HG02870 (cell line): ENCODE data around the gene ZNF407.
"Not testable (repeated sequence)": the region's sequence is repeated elsewhere in the genome, so short reads cannot be mapped to it uniquely, and the experiment has no call there.

ENCODE experiments used
- ATAC-seq: cut with Tn5 transposase; IDR thresholded peaks from one replicate; pipeline ENCODE4 v1.9.1; 2021; ENCODE audit warnings: mild to moderate bottlenecking, moderate library complexity; ENCODE audit not compliant: unreplicated experiment

ZNF407 gene

DNA sequence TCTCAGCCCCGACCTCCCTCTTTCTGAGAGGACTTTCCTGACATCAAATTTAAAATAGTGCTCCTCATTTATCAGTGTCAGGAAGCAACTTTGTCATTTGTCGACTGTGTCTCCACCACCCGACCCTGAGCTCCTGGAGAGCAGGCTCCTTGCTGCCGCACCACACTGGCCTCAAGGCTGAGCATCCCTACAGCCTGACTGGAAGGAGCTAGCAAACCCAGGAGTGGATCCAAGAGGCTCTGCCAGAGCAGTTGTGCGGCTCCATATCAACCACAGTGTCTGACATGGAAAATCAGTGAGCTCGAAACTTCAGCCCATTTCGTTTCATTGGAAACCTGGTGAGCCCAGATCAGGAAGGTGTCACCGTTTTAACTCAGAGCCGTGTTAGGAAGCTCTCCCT lies 486.1 kb downstream of the ZNF407 start:
- no peak for ATAC-seq

DNA sequence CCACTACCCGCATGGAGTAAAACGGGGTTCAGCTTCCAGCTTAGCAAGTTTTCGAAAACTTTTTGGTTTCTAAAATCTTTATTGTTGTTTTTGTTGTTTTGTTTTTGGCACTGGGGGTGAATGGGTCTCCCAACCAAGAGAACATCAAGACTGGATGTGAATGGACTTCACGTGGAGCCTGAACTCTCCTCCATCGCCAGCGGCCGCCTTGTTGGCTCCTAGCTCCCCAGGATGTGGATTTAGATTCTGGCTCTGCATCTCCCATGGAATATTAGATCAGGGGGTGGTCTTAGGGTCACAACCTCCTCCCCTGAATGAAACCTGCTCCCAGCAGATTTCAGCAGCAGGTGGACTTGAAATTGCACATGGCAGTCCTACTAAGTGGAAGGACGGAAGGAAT lies 488.0 kb downstream of the ZNF407 start:
- ATAC-seq: not testable (repeated sequence)

DNA sequence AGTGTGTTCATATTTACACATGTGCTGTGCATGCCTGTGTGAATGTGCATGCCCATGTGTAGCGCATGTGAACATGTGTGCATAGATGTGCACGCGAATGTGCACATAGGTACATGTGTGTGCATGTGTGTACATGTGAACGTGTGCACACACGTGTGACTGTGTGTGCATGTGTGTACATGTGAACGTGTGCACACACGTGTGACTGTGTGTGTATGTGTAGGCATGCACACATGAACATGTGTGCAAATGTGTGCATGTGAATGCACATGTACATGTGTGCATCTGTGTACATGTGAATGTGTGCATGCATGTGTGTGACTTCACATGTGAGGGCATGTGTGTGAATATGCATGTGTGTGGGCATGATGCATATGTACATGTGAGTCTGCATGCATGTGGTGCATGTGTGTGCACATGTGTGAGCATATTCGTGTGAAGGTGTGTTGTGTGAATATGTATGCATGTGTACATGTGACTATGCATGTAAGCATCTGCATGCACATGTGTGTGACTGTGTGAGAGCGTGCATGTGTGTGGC lies 488.9 kb downstream of the ZNF407 start:
- ATAC-seq: no peak

DNA sequence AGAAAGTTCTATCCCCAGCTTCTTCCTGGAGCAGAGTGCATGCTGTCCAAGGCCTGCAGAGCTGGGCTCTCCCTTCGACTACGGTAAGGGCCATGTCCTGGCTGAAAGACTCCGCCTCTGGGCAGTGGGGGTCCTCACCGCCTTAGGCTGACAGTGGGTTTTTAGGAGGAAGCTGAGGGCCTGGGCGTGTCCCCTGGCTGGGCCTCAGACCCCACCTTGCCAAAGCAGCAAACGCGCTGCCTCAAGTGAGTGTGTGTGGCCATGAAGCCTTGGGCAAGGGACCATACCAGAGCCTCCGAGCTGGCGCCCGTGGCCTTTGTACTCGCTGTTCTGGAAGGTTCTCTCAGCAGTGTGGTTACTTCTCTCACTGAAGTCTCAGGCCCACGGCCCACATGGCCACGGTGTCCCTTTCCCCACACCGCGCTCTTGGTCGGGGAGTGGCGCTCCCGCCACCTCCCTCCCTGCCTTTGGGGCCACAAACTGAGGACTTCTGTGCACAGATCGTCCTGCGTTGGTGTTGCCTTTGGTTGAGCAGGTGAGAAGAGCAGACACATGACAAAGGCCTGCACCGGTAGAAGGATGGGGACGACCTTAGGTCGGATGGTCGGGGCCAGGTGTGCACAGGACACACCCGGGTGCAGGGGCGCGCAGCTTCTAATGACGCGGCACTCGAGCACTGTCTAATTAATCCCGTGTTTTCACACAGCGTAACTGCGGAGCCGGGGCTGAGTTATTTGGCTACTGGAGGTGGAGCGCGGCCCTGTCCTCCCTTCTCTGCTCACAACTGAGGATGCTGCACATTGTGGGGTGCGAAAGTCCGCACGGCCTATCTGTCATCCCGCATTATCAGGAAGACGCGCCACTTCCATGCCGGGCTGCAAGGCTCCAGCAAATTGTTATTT lies 489.7 kb downstream of the ZNF407 start:
- no peak for ATAC-seq

DNA sequence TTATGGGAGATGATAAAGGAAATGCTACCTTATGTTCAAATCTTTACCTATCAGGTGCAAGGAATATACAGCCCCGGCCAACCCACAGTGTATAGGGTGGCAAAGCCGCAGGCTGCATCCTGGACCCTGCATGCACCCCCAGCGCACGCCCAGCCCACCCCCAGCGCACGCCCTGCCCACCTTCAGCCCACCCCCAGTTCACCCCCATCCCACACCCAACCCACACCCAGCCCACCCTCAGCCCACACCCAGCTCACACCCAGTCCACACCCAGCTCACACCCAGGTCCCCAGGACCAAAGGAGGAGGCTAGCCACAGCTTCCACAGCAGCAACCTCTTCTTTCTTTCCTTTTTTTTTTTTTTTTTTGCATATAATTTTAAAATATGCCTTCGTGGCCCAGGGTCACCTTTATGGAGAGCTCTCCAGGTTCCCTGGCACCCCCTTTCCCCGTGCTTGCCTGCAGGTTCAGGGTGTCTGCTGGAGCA lies 490.4 kb downstream of the ZNF407 start:
- ATAC-seq: no peak

DNA sequence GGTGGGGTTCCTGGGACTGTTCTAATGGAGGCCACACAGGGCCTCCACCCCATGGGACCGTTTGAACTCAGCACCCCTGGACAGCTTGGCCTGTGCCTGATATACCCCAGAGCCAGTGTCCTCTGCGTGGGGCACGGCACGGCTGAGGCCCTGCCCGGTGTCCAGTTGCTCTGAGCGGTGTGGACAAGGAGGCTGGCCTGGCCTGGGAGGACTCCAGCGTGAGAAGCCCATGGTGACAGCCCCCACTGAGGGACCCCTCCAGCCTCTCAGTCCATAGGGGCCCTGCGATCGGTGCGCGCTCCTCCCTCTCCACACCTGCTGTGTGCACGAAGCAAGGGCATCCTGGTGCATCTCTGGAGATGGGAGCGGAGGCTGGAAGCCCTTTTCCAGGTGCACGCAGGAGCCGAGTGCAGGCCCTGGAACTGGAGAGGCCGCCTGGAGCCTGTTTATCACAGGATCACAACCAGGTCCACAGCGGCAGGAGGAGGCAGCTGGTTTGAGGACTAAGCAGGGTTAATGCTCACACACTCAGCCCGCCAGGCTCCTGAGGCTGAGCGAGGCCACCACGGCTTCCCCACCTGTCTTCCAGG lies 491.0 kb downstream of the ZNF407 start:
- no peak for ATAC-seq

DNA sequence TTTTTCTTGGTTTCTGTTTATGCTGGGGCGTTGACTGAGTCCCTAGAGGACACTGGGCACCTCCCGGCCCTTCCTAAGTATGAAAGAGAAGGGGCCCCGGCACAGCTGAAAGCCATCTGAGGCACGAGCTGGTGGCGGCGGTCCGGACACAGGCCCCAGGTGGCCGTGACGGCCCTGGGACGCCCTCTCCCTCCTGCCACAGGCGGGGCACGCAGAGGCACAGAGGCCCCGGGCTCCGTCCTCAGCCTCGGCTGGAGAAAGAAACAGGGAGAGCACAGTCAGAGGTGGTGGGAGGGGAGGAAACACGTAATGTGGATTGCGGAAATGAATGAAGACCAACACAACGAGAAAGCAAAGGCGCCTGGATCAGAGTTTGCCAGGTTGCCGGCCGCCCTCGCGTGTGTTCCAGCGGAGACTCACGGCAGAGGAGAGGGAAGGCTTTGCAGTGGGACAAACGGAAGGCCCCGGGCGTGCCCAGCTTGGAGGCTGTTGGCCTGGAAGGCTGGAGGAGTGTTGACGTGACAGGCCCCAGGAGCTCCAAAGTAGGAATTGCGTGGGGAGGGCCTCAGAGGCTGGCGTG lies 492.2 kb downstream of the ZNF407 start:
- no peak for ATAC-seq

DNA sequence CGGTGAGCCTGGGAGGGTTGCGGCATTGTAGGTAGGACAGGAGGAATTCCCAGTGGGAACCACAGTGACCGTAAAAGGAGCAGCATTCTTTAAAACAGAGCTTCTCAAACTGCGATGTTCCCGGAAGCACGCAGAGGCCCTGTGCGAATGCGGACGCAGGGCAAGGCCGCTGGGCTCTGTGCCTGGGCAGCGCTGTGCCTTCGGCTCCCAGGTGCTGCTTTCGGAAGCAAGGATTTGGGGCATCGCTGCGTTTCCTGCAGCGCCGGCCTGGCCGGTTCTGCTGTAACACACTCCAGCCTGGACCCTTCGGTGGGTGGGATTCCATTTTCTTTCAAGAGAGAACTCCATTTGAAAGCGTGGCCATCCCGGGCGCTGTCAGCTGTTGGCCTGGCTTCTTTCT lies 492.7 kb downstream of the ZNF407 start:
- no peak for ATAC-seq

DNA sequence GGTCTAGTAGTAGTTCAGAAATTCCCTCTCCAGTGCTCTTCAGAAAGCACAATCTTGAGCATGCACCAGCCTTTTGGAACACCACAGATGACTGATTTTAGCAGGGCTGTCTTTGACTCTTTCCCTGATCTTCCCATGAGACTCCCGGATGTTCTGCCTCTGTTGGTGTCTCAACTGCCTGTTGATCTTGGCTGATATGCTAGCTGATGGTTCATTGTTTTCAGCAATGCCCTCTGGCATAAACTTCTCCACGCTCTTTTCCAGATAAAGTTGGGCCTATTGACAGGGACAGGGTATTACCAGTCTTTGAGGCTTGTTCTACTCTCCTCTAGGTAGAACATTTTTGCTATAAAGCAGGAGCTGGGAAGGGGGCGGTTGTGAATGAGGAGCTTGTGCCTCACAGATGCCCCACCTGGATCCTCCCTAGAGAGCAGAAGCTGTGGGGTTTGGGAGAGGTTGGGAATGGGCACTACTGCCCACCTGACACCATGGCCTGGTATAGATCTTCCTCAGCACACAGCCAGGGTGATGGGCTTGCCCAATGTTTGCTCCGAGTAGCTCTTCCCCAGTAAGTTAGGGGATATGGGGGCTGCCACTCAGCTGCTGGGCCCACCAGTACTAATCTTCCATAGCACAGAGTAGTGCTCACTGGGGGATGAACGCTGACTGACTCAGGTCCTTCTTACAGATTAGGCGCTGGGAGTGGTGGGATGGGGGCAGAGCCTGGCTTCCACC lies 500.0 kb downstream of the ZNF407 start:
- ATAC-seq: no peak

DNA sequence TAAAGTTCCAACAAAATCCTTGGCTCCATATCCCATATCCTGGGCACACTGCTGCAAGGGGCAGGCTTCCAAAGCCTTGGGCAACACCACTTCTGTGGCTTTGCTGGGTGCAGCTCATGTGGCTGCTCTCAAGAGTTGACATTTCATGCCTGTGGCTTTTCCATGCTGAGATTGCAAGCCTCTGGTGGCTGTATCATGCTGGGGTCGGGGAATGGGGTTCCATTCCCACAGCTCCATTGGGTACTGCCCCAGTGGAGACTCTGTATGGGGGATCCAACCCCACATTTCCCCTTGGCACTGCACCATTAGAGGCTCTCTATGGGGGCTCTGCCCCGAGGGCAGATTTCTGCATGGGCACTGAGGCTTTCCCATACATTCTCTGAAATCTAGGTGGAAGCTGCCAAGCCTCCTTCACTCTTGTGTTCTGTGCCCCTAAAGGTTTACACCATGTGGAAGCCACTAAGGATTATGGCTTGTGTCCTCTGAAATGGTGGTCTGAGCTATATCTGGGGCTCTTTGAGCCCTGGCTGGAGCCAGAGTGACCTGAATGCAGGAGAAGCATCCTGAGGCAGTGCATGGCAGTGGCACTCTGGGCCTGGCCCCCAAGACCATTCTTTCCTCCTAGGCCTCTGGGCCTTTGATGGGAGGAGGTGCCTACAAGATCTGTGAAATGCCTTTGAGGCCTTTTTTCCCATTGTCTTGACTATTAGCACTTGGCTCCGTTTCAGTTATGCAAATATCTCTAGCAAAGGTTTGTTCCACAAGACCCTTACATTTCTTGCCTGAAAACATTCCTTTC lies 503.4 kb downstream of the ZNF407 start:
- no peak for ATAC-seq

DNA sequence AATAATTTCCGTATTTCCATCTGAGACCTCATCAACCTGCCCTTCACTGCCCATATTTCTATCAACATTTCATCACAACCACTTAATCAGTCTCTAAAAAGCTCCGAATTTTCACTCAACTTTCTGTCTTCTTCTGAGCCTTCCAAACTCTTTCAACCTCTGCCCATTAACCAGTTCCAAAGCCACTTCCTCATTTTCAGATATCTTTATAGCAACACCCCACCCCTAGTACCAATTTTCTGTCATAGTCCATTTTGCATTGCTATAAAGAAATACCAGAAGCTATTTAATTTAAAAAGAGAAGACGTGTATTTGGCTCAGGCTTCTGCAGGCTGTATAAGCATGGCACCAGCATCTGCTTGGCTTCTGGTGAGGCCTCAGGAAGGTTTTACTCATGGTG lies 504.2 kb downstream of the ZNF407 start:
- no peak for ATAC-seq

DNA sequence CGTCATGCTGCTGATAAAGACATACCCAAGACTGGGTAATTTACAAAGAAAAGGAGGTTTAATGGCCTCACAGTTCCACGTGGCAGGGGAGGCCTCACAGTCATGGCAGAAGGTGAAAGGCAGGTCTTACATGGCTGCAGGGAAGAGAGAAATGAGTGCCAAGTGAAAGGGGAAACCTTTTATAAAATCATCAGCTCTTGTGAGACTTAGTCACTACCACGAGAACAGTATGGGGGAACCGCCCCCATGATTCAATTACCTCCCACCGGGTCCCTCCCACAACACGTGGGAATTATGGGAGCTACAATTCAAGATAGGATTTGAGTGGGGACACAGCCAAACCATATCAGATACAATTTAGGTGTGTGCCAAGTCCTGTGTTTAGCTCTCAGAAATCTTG lies 506.4 kb downstream of the ZNF407 start:
- ATAC-seq: not testable (repeated sequence)

DNA sequence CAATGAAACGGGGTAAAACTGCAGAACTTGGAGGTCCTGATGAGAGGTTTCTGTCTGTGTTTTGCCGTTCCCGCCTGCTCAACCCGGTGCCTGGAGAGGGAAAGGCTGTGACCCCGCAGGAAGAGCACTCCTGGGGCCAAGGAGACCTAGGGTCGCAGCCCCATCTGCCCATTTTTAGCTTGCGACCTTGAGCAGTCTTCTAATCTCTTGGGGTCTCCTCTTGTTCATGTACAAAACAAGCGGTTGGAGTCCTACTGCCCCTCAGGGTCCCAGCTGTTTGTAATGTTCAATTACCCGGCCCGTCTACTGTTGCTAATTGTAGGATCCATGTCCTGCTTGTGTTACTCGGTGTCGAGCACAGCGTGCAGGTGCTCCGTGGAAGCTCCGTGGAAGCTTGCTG lies 506.8 kb downstream of the ZNF407 start:
- no peak for ATAC-seq

DNA sequence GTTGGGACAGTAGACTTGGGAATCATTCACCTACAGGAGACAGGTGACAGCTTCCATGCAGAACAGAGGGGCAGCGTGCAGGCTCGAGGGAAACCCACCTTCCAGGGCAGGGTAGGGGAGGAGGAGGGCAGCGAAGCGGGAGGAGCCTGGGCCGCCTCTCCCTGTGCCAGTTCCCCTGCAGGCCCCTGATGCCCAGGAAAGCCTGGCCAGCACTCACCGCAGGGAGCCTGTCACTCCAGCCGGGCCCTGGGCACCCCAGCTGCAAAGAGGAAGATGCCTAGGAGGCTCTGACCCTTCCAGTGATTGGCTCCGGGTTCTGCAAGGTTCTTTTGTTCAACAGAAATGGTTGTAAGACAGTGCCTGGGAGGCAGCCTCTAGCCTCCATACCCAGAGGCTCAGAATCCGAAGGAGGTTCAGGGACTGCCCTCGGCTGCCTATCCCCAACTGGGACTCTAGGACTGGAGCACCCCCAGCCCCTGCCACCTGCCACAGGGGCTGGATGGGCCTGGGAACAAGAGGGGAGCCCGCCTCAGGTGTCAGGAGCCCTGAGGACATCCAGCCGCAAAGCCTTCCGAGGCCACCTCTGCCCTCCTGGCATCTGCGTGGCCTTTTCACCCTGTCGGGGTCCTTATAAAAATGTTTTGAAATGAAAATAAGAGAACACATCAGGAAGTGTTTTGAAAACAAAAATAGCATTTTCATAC lies 508.0 kb downstream of the ZNF407 start:
- ATAC-seq: no peak

DNA sequence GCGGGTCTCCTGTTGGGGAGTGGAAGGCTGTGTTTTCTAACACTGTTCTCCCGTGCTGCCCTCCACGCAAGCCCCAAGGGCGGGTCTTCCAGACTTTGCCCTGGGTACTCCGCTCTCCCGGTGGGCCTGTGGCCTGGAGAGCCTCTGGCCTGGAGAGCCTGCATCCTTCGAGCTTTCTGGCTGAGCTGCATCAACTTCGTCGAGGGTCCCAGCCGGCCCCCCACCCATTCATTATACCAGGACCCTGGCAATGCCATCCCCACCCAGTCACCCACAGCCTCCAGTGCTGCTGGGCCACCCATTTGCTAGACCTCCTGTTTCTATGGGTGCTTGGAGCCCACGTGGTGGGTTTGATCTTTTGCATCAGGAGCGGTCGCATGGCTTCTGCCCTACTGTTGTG lies 509.1 kb downstream of the ZNF407 start:
- ATAC-seq: no peak

DNA sequence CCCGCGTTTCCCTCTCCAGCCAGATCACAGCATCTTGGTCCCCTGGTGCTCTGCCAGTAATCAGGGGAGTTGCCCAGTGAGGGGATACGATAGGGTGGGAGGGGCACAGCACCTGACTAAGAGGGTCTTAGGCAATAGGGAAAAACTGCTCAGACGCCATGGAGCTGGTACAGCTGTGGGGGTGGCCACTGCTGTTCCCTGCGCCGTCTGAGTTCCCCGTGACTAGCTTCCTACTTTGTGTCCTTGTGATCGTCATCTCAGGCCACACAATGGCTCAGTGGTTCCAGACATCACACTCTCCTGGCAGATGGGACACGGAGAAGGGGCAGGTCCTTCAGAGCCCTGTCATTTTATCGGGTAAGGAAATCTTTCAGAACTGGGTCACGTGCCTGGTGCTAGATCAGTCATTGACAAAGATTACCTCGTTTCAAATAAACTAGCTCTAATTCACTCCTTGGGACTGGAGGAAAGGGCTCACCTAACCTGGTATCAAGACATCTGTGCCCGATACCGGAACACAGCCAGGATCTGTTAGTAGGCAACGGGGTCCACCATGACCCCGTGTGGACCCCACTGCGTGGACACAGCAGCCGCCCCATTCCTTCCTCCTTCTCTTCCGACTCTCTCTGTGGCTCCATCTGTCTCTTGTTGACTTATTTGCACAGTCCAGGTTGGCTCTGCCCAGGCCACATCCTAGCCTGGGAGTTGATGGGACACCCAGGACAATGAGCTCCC lies 509.7 kb downstream of the ZNF407 start:
- no peak for ATAC-seq

DNA sequence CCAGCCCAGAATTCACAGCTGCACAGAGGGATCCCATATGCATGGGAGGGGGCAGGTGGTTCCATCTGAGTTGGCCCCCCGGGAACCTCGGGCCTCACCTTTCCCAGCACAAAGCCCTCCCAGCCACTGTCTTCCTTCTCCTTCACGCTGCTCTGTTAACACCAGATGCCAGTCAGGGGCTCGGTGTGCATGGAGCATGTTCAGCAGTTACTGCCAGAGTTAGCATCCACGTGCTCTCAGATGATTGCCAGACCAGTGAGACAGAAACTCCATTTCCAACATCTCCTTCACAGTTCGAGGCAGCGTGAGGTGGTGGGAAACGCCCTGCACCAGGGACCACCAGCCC lies 510.2 kb downstream of the ZNF407 start:
- no peak for ATAC-seq

DNA sequence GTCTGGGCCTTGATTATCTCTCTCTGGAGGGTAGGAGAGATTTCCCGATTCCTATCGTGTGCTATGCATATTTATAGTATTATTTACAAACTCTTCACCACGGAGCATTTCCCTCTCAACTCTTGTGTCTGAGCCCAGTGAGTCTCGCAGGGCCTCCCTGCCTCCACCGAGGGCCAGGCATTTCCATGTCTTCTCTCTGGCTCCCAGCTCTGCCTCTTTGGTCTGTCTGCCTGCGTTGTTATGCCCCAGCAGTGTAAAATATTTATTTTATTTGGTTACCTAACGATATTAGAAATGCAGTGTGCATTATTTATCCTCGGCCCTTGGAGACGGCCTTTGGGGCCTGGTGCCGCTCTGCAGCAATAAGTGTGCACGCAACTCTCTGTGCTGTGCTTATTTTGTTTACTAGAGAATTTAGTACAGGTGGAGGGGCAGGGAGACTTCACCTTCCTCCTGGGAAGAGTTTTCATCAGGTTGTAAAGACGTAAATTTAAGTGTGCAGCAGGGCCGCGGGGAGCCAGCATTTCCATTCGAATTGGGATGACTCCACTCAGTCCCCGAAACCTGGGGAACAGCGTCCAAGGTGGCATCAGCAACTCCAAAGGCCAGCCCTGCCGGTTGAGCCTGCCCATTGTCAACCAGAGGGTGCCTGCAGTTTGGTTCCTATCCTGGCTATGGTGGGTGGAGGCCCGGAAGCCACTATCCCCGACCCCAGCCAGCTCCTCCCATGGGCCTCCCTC lies 511.1 kb downstream of the ZNF407 start:
- ATAC-seq: no peak
